SK-N-SH (cell line): ENCODE results near the gene TBC1D2B. TPM values are rescaled to one million over a fixed set of nuclear protein-coding genes. Genes with fewer than 3 reads are reported as not detected.

ENCODE experiments used
- CTCF ChIA-PET: fragments of 300-600, 350-600 bp; formaldehyde crosslinking; extraction: SDS; loops from one replicate; lab custom pipeline; 2021; lab: Yijun Ruan, JAX
- POLR2A ChIA-PET: fragments of 350-600 bp; sonication (Branson Sonifier 250); formaldehyde crosslinking; extraction: SDS; loops from one replicate; lab custom pipeline; 2020; ENCODE audit warnings: antibody characterized with exemption, inconsistent platforms; lab: Yijun Ruan, JAX
- DNase-seq: peaks from one replicate; pipeline ENCODE4 v3.0.0; 2012
- H2AFZ ChIP-seq: fragments of 200-600 bp; sonication (generic); 2 replicates; pipeline ENCODE4 v1.8.1; 2016; ENCODE audit warnings: antibody characterized with exemption, mild to moderate bottlenecking, low read depth
- H3F3A ChIP-seq: fragments of 200-600 bp; sonication (generic); replicated peaks from 2 replicates; pipeline ENCODE3; 2016; ENCODE audit warnings: antibody characterized with exemption, mild to moderate bottlenecking; ENCODE audit not compliant: insufficient read depth
- H3K27ac ChIP-seq, 2 experiments: fragments of 200-500 bp in 1 of 2; fragments of 200-600 bp in 1 of 2; sonication (Bioruptor generic) in 1 of 2; sonication (generic), shearing (Covaris generic) in 1 of 2; 2 replicates each; pipeline versions ENCODE4 v1.5.1 to v1.6.1; 2014 to 2016; ENCODE audit warnings: low read depth in 2 of 2, inconsistent platforms in 1 of 2, low read length in 1 of 2, mild to moderate bottlenecking in 1 of 2, mixed read lengths in 1 of 2
- H3K27me3 ChIP-seq: fragments of 200-600 bp; sonication (generic), shearing (Covaris generic); 2 replicates; pipeline ENCODE4 v1.6.1; 2016; ENCODE audit warnings: mixed run types; ENCODE audit not compliant: insufficient read depth
- H3K36me3 ChIP-seq, 2 experiments: fragments of 200-500 bp in 1 of 2; fragments of 200-600 bp in 1 of 2; sonication (Bioruptor generic) in 1 of 2; sonication (generic) in 1 of 2; replicated peaks in 1 of 2; 2 replicates each; pipeline versions ENCODE3 to v1.5.1; 2014 to 2016; ENCODE audit warnings: low read length in 1 of 2, mild to moderate bottlenecking in 1 of 2; ENCODE audit not compliant: insufficient read depth in 2 of 2, control insufficient read depth in 1 of 2
- H3K4me1 ChIP-seq, 2 experiments: fragments of 200-500 bp in 1 of 2; fragments of 200-600 bp in 1 of 2; sonication (Bioruptor generic) in 1 of 2; sonication (generic), shearing (Covaris generic) in 1 of 2; 2 replicates each; pipeline versions ENCODE4 v1.5.1 to v1.6.1; 2014 to 2016; ENCODE audit warnings: low read depth in 1 of 2, low read length in 1 of 2, mixed run types in 1 of 2; ENCODE audit not compliant: insufficient read depth in 2 of 2, control insufficient read depth in 1 of 2
- H3K4me2 ChIP-seq: fragments of 200-600 bp; sonication (generic), shearing (Covaris generic); 2 replicates; pipeline ENCODE4 v1.6.1; 2017; ENCODE audit warnings: mixed run types
- H3K4me3 ChIP-seq, 2 experiments: fragments of 200-500 bp in 1 of 2; fragments of 200-600 bp in 1 of 2; sonication (Bioruptor generic) in 1 of 2; sonication (generic), shearing (Covaris generic) in 1 of 2; 2 replicates each; pipeline versions ENCODE4 v1.5.1 to v1.8.1; 2014 to 2016; ENCODE audit warnings: low read depth in 2 of 2, inconsistent platforms in 1 of 2, low read length in 1 of 2, mild to moderate bottlenecking in 1 of 2, mixed read lengths in 1 of 2, moderate library complexity in 1 of 2
- H3K79me2 ChIP-seq: fragments of 200-600 bp; sonication (generic); 2 replicates; pipeline ENCODE4 v1.8.1; 2017; ENCODE audit warnings: mild to moderate bottlenecking; ENCODE audit not compliant: insufficient read depth
- H3K9ac ChIP-seq: fragments of 200-600 bp; sonication (generic); 2 replicates; pipeline ENCODE4 v1.6.1; 2017; ENCODE audit warnings: mixed run types
- H3K9me2 ChIP-seq: fragments of 200-600 bp; sonication (generic); 2 replicates; pipeline ENCODE4 v1.6.1; 2017; ENCODE audit warnings: mixed run types
- H3K9me3 ChIP-seq: fragments of 200-600 bp; sonication (generic); 2 replicates; pipeline ENCODE4 v1.6.1; 2017; ENCODE audit warnings: mixed run types, mild to moderate bottlenecking, moderate library complexity
- H4K20me1 ChIP-seq: fragments of 200-600 bp; sonication (generic); 2 replicates; pipeline ENCODE4 v1.6.1; 2017; ENCODE audit warnings: mild to moderate bottlenecking, mixed run types; ENCODE audit not compliant: insufficient read depth
- CTCF ChIP-seq: fragments of 200-600 bp; sonication (generic); IDR thresholded peaks from 2 replicates; pipeline ENCODE4 v1.6.1; 2017; ENCODE audit warnings: antibody characterized with exemption, mild to moderate bottlenecking, moderate library complexity
- ELF1 ChIP-seq: IDR thresholded peaks from 2 replicates; pipeline ENCODE4 v1.4.0; 2012
- EP300 ChIP-seq, 2 experiments: IDR thresholded peaks; 2 replicates each; pipeline versions ENCODE4 v1.4.0 to v1.6.1; 2012; ENCODE audit warnings: borderline replicate concordance in 1 of 2, low read depth in 1 of 2, low read length in 1 of 2
- FOXM1 ChIP-seq: IDR thresholded peaks from 2 replicates; pipeline ENCODE4 v1.4.0; 2012; ENCODE audit warnings: low read depth, mild to moderate bottlenecking
- GABPA ChIP-seq: IDR thresholded peaks from 2 replicates; pipeline ENCODE4 v1.4.0; 2012; ENCODE audit warnings: low read depth, mild to moderate bottlenecking
- GATA2 ChIP-seq: sonication (generic); formaldehyde crosslinking; IDR thresholded peaks from 2 replicates; pipeline ENCODE4 v1.5.0; 2020; ENCODE audit warnings: mild to moderate bottlenecking, missing genetic modification reagents
- MEF2A ChIP-seq: IDR thresholded peaks from 2 replicates; pipeline ENCODE4 v1.4.0; 2012; ENCODE audit warnings: low read depth, borderline replicate concordance
- SMC3 ChIP-seq: IDR thresholded peaks from 2 replicates; pipeline ENCODE4 v1.6.1; 2012; ENCODE audit warnings: low read depth, low read length, improper control_type of control experiment
- TAF1 ChIP-seq: IDR thresholded peaks from 2 replicates; pipeline ENCODE4 v1.6.1; 2012; ENCODE audit warnings: low read depth, mild to moderate bottlenecking, low read length, moderate library complexity, borderline replicate concordance
- TCF12 ChIP-seq: IDR thresholded peaks from 2 replicates; pipeline ENCODE4 v1.4.0; 2012
- TEAD4 ChIP-seq: IDR thresholded peaks from 2 replicates; pipeline ENCODE4 v1.4.0; 2012; ENCODE audit warnings: mild to moderate bottlenecking, borderline replicate concordance; ENCODE audit not compliant: insufficient read depth
- USF1 ChIP-seq: IDR thresholded peaks from 2 replicates; pipeline ENCODE4 v1.4.0; 2012; ENCODE audit warnings: low read depth, borderline replicate concordance
- YY1 ChIP-seq: IDR thresholded peaks from 2 replicates; pipeline ENCODE4 v1.4.0; 2012; ENCODE audit warnings: low read depth, mild to moderate bottlenecking
- WGBS: methylation state at CpG from one replicate; pipeline ENCODE4 v1.1.6; 2017; ENCODE audit warnings: low lambda C conversion rate; 5-methylcytosine and 5-hydroxymethylcytosine counted together
- polyA plus RNA-seq, 3 experiments: library from polyadenylated mRNA; depleted of rRNA; stranded (reverse); fragments of >200 nt; gene quantifications; 2 replicates each; pipeline ENCODE4 v1.2.3, GENCODE V29; 2012
- TF ChIP-seq, protein P1 (sequence below): IDR thresholded peaks from 2 replicates; pipeline ENCODE4 v1.6.1; 2012; ENCODE audit warnings: mild to moderate bottlenecking, low read depth, low read length, moderate library complexity
- TF ChIP-seq, protein P2 (sequence below): IDR thresholded peaks from 2 replicates; pipeline ENCODE4; 2012

Gene TBC1D2B
- polyA plus RNA-seq, 1 of the 3 experiments (the other 2 are of a cell fraction) = 19.0 TPM

GRCh38 chr15:78007964-78008886 lies 69.3 kb downstream of the TBC1D2B start (continued):
- TF ChIP-seq, protein P1, sequence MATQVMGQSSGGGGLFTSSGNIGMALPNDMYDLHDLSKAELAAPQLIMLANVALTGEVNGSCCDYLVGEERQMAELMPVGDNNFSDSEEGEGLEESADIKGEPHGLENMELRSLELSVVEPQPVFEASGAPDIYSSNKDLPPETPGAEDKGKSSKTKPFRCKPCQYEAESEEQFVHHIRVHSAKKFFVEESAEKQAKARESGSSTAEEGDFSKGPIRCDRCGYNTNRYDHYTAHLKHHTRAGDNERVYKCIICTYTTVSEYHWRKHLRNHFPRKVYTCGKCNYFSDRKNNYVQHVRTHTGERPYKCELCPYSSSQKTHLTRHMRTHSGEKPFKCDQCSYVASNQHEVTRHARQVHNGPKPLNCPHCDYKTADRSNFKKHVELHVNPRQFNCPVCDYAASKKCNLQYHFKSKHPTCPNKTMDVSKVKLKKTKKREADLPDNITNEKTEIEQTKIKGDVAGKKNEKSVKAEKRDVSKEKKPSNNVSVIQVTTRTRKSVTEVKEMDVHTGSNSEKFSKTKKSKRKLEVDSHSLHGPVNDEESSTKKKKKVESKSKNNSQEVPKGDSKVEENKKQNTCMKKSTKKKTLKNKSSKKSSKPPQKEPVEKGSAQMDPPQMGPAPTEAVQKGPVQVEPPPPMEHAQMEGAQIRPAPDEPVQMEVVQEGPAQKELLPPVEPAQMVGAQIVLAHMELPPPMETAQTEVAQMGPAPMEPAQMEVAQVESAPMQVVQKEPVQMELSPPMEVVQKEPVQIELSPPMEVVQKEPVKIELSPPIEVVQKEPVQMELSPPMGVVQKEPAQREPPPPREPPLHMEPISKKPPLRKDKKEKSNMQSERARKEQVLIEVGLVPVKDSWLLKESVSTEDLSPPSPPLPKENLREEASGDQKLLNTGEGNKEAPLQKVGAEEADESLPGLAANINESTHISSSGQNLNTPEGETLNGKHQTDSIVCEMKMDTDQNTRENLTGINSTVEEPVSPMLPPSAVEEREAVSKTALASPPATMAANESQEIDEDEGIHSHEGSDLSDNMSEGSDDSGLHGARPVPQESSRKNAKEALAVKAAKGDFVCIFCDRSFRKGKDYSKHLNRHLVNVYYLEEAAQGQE = no peak
- peak; percentile 50; the same call in 1 of the 2 replicates for TF ChIP-seq TCF12
- no peak for TF ChIP-seq YY1
- TF ChIP-seq, protein P2, sequence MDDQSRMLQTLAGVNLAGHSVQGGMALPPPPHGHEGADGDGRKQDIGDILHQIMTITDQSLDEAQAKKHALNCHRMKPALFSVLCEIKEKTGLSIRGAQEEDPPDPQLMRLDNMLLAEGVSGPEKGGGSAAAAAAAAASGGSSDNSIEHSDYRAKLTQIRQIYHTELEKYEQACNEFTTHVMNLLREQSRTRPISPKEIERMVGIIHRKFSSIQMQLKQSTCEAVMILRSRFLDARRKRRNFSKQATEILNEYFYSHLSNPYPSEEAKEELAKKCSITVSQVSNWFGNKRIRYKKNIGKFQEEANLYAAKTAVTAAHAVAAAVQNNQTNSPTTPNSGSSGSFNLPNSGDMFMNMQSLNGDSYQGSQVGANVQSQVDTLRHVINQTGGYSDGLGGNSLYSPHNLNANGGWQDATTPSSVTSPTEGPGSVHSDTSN = 0 out of 2 replicates have a peak, but pooled peaks have one; percentile 2

GRCh38 chr15:78007211-78007931 lies 70.1 kb downstream of the TBC1D2B start:
- H4K20me1 ChIP-seq = peaks cover 46% of the 10 kb centered on the region
- peaks cover 12% of the 10 kb centered on the region for H3F3A ChIP-seq
- H3K9me2 ChIP-seq = no peaks in the 10 kb centered on the region
- TF ChIP-seq USF1 (no peak), ELF1 (no peak), TAF1 (no peak), GATA2 (CRISPR knock-in tag) (no peak), YY1 (no peak), MEF2A (no peak), TEAD4 (no peak), SMC3 (no peak), GABPA (no peak), FOXM1 (no peak), CTCF (no peak), EP300 (IDR thresholded peaks at IDR 0.05; ENCODE audit: borderline replicate concordance in 1 of 2, low read depth in 1 of 2, low read length in 1 of 2) (no peak)
- H2AFZ ChIP-seq = no peak overlapping the region
- POLR2A ChIA-PET = no interaction called here
- no peak overlapping the region for H3K4me2 ChIP-seq
- peaks cover 9% of the 10 kb centered on the region; the same call in 1 of the 2 replicates for H3K79me2 ChIP-seq
- H3K4me3 ChIP-seq = no peak overlapping the region
- H3K9ac ChIP-seq = no peak overlapping the region
- 92% methylated on average over 10 of the region's 11 CpGs for WGBS
- no peak for DNase-seq
- CTCF ChIA-PET = interaction anchor here (0.6 to 1.3 kb wide), 3 partner anchors 9 to 106 kb away, joined by 3 to 4 read pairs (median 4); no protein-coding TSS in a partner anchor
- H3K27me3 ChIP-seq = no peaks in the 10 kb centered on the region
- peaks cover 19 to 37% of the 10 kb centered on the region in 2 experiments for H3K36me3 ChIP-seq
- peak overlapping the region in 1 of 2 experiments; percentile 5; a peak in 1 of 4 replicates for H3K27ac ChIP-seq
- peaks cover 18 to 53% of the 10 kb centered on the region in 2 experiments; a peak in 3 of 4 replicates for H3K4me1 ChIP-seq
- no peaks in the 10 kb centered on the region for H3K9me3 ChIP-seq
